Fibroblast of lung (primary cell): ENCODE data around the gene ACAA2.

Experiments used
- CTCF ChIP-seq, 2 donors: IDR thresholded peaks in 1 of 2; conservative IDR thresholded peaks in 1 of 2; 1 replicate in 1 of 2; 2 replicates in 1 of 2; pipeline ENCODE4 v1.5.1; 2011 to 2012; ENCODE audit warnings: low read length in 2 of 2, control low read depth in 1 of 2, inconsistent platforms in 1 of 2, low read depth in 1 of 2, mild to moderate bottlenecking in 1 of 2
- EZH2 ChIP-seq: IDR thresholded peaks from 2 replicates; pipeline ENCODE4 v1.5.1; 2012; ENCODE audit warnings: low read length, control low read depth, mild to moderate bottlenecking; ENCODE audit errors: missing control alignments

GRCh38 chr18:49763590-49763989 is 49.7 kb downstream of the ACAA2 start:
- no peak for TF ChIP-seq CTCF (conservative IDR thresholded peaks at IDR 0.05 in 1 of 2, IDR thresholded peaks at IDR 0.05 in 1 of 2; ENCODE audit: low read depth in 1 of 2, low read length in 2 of 2)
- no peak for TF ChIP-seq EZH2
